RPMI8226 (cell line): ENCODE data around the gene PFKFB3.
"Not testable (repeated sequence)": the region's sequence is repeated elsewhere in the genome, so short reads cannot be mapped to it uniquely, and the experiment has no call there.

Source experiments
- DNase-seq: peaks from one replicate; pipeline ENCODE4 v3.0.0-alpha.2; 2015

PFKFB3 gene

GRCh38 chr10:6203331-6204062 lies 765 bp downstream of the PFKFB3 start:
- peak; percentile 72 for DNase-seq

GRCh38 chr10:6204063-6204340 lies 1.3 kb downstream of the PFKFB3 start:
- DNase-seq = peak; percentile 41

- peak; percentile 65 for DNase-seq
Observed at GRCh38 chr10:6204341-6205191, 1.8 kb downstream of the PFKFB3 start.

GRCh38 chr10:6206486-6206885 lies 3.8 kb downstream of the PFKFB3 start:
- DNase-seq = not testable (repeated sequence)

GRCh38 chr10:6207658-6208057 lies 4.9 kb downstream of the PFKFB3 start:
- DNase-seq = no peak

GRCh38 chr10:6208799-6209235 lies 6.1 kb downstream of the PFKFB3 start:
- DNase-seq = no peak

GRCh38 chr10:6211341-6211670 lies 8.6 kb downstream of the PFKFB3 start:
- no peak for DNase-seq

- DNase-seq = no peak
Observed at GRCh38 chr10:6211671-6212635, 9.2 kb downstream of the PFKFB3 start.

- DNase-seq = no peak
Observed at GRCh38 chr10:6212806-6213205, 10.1 kb downstream of the PFKFB3 start.

- DNase-seq = no peak
Observed at GRCh38 chr10:6213257-6213905, 10.6 kb downstream of the PFKFB3 start.

- no peak for DNase-seq
Observed at GRCh38 chr10:6213908-6214307, 11.2 kb downstream of the PFKFB3 start.

- no peak for DNase-seq
Observed at GRCh38 chr10:6214612-6215011, 11.9 kb downstream of the PFKFB3 start.

GRCh38 chr10:6215241-6215640 lies 12.5 kb downstream of the PFKFB3 start:
- no peak for DNase-seq

- DNase-seq = no peak
Observed at GRCh38 chr10:6215683-6216484, 13.2 kb downstream of the PFKFB3 start.

- no peak for DNase-seq
Observed at GRCh38 chr10:6216916-6217315, 14.2 kb downstream of the PFKFB3 start.

- no peak for DNase-seq
Observed at GRCh38 chr10:6217611-6218010, 14.9 kb downstream of the PFKFB3 start.

GRCh38 chr10:6218692-6219493 lies 16.2 kb downstream of the PFKFB3 start:
- no peak for DNase-seq

- DNase-seq = no peak
Observed at GRCh38 chr10:6219494-6219836, 16.7 kb downstream of the PFKFB3 start.

GRCh38 chr10:6220418-6221191 lies 17.9 kb downstream of the PFKFB3 start:
- DNase-seq = no peak

GRCh38 chr10:6221192-6221940 lies 18.6 kb downstream of the PFKFB3 start:
- DNase-seq = no peak
